Measurements from ENCODE around the gene GJB4.

The GJB4 gene

GRCh38 chr1:34779962-34780361, 20.4 kb downstream of the GJB4 start:
- Histone ChIP-seq H3K27me3 (ENCODE audit: low read depth, low read length) (no peaks in the 10 kb centered on the region), H3K9ac (ENCODE audit: low read length) (no peak overlapping the region), H3K27ac (ENCODE audit: low read length) (no peak overlapping the region), H3K4me1 (ENCODE audit: low read length) (no peaks in the 10 kb centered on the region), H4K20me1 (ENCODE audit: insufficient read depth, low read length) (no peaks in the 10 kb centered on the region), H3K36me3 (replicated peaks; ENCODE audit: low read depth, low read length) (no peaks in the 10 kb centered on the region), H3K79me2 (ENCODE audit: low read length) (no peaks in the 10 kb centered on the region), H3K4me2 (ENCODE audit: low read length) (no peak overlapping the region), H3K9me3 (ENCODE audit: insufficient read depth, low read length) (no peaks in the 10 kb centered on the region), H3K4me3 (ENCODE audit: low read length) (no peak overlapping the region), H2AFZ (ENCODE audit: low read depth, low read length) (no peak overlapping the region)
- no peak for TF ChIP-seq CTCF (IDR thresholded peaks at IDR 0.05; ENCODE audit: low read depth, low read length)

GRCh38 chr1:34780528-34780927, 21.0 kb downstream of the GJB4 start:
- TF ChIP-seq CTCF (IDR thresholded peaks at IDR 0.05; ENCODE audit: low read depth, low read length) (no peak), EZH2phosphoT487 (IDR thresholded peaks at IDR 0.05; ENCODE audit: low read depth) (no peak)
- Histone ChIP-seq H2AFZ (ENCODE audit: low read depth, low read length) (no peak overlapping the region), H3K4me3 (ENCODE audit: low read length) (no peak overlapping the region), H3K9me3 (ENCODE audit: insufficient read depth, low read length) (no peaks in the 10 kb centered on the region), H3K36me3 (replicated peaks; ENCODE audit: low read depth, low read length) (no peaks in the 10 kb centered on the region), H3K27ac (ENCODE audit: low read length) (no peak overlapping the region), H3K9ac (ENCODE audit: low read length) (no peak overlapping the region), H3K27me3 (ENCODE audit: low read depth, low read length) (no peaks in the 10 kb centered on the region), H3K4me2 (ENCODE audit: low read length) (no peak overlapping the region), H3K79me2 (ENCODE audit: low read length) (no peaks in the 10 kb centered on the region), H4K20me1 (ENCODE audit: insufficient read depth, low read length) (no peaks in the 10 kb centered on the region), H3K4me1 (ENCODE audit: low read length) (no peaks in the 10 kb centered on the region)

GRCh38 chr1:34781071-34781843, 21.7 kb downstream of the GJB4 start, which contains the start of gene GJB3:
Gene GJB3, plus strand, starts transcription at chr1:34781214. Its CDS starts 3,549 bp downstream, at chr1:34784763.
- Histone ChIP-seq H3K4me2 (ENCODE audit: low read length) (no peak within 1 kb of the TSS), H3K36me3 (replicated peaks; ENCODE audit: low read depth, low read length) (no peaks in the 10 kb centered on the region), H2AFZ (ENCODE audit: low read depth, low read length) (no peak within 1 kb of the TSS), H3K4me3 (ENCODE audit: low read length) (no peak within 1 kb of the TSS), H3K9ac (ENCODE audit: low read length) (no peak within 1 kb of the TSS), H3K9me3 (ENCODE audit: insufficient read depth, low read length) (no peaks in the 10 kb centered on the region), H3K4me1 (ENCODE audit: low read length) (no peaks in the 10 kb centered on the region), H3K27me3 (ENCODE audit: low read depth, low read length) (no peaks in the 10 kb centered on the region), H3K79me2 (ENCODE audit: low read length) (no peaks in the 10 kb centered on the region), H3K27ac (ENCODE audit: low read length) (no peak within 1 kb of the TSS), H4K20me1 (ENCODE audit: insufficient read depth, low read length) (no peaks in the 10 kb centered on the region)
- TF ChIP-seq CTCF (IDR thresholded peaks at IDR 0.05; ENCODE audit: low read depth, low read length) (no peak), EZH2phosphoT487 (IDR thresholded peaks at IDR 0.05; ENCODE audit: low read depth) (no peak)

- H3K9ac ChIP-seq (ENCODE audit: low read length): no peak overlapping the region
- H3K27ac ChIP-seq (ENCODE audit: low read length): no peak overlapping the region
- no peaks in the 10 kb centered on the region for H3K36me3 ChIP-seq (replicated peaks; ENCODE audit: low read depth, low read length)
- no peaks in the 10 kb centered on the region for H3K4me1 ChIP-seq (ENCODE audit: low read length)
- no peaks in the 10 kb centered on the region for H3K79me2 ChIP-seq (ENCODE audit: low read length)
- no peaks in the 10 kb centered on the region for H3K9me3 ChIP-seq (ENCODE audit: insufficient read depth, low read length)
- no peak overlapping the region for H2AFZ ChIP-seq (ENCODE audit: low read depth, low read length)
- no peak overlapping the region for H3K4me3 ChIP-seq (ENCODE audit: low read length)
- no peak for TF ChIP-seq EZH2phosphoT487 (IDR thresholded peaks at IDR 0.05; ENCODE audit: low read depth)
- TF ChIP-seq CTCF (IDR thresholded peaks at IDR 0.05; ENCODE audit: low read depth, low read length): no peak
- no peaks in the 10 kb centered on the region for H4K20me1 ChIP-seq (ENCODE audit: insufficient read depth, low read length)
- no peaks in the 10 kb centered on the region for H3K27me3 ChIP-seq (ENCODE audit: low read depth, low read length)
- H3K4me2 ChIP-seq (ENCODE audit: low read length): no peak overlapping the region
Measured at GRCh38 chr1:34781844-34782391, 22.4 kb downstream of the GJB4 start.
